ENCODE data around the gene TRA2A. TPM values are rescaled to one million over a fixed set of nuclear protein-coding genes. Genes with fewer than 3 reads are reported as not detected.

The TRA2A gene
- total and polyA plus RNA-seq, 2 of the 13 experiments (the other 11 are each of a cell fraction or from before 2014, with no cell fraction given) = 39.1 to 41.6 TPM

- TF ChIP-seq ARID4A (CRISPR knock-in tag; IDR thresholded peaks at IDR 0.05; ENCODE audit: borderline replicate concordance) (peak; percentile 7; the same call in 1 of the 2 replicates), ZNF740 (CRISPR knock-in tag; IDR thresholded peaks at IDR 0.05) (no peak), MAFG (CRISPR knock-in tag; IDR thresholded peaks at IDR 0.05) (no peak), NR2F1 (CRISPR knock-in tag; IDR thresholded peaks at IDR 0.05) (no peak), PRDM4 (CRISPR knock-in tag; IDR thresholded peaks at IDR 0.05; ENCODE audit: borderline replicate concordance) (no peak), ATF2 (CRISPR knock-in tag; IDR thresholded peaks at IDR 0.05) (no peak)
- TF ChIP-seq, protein P1, sequence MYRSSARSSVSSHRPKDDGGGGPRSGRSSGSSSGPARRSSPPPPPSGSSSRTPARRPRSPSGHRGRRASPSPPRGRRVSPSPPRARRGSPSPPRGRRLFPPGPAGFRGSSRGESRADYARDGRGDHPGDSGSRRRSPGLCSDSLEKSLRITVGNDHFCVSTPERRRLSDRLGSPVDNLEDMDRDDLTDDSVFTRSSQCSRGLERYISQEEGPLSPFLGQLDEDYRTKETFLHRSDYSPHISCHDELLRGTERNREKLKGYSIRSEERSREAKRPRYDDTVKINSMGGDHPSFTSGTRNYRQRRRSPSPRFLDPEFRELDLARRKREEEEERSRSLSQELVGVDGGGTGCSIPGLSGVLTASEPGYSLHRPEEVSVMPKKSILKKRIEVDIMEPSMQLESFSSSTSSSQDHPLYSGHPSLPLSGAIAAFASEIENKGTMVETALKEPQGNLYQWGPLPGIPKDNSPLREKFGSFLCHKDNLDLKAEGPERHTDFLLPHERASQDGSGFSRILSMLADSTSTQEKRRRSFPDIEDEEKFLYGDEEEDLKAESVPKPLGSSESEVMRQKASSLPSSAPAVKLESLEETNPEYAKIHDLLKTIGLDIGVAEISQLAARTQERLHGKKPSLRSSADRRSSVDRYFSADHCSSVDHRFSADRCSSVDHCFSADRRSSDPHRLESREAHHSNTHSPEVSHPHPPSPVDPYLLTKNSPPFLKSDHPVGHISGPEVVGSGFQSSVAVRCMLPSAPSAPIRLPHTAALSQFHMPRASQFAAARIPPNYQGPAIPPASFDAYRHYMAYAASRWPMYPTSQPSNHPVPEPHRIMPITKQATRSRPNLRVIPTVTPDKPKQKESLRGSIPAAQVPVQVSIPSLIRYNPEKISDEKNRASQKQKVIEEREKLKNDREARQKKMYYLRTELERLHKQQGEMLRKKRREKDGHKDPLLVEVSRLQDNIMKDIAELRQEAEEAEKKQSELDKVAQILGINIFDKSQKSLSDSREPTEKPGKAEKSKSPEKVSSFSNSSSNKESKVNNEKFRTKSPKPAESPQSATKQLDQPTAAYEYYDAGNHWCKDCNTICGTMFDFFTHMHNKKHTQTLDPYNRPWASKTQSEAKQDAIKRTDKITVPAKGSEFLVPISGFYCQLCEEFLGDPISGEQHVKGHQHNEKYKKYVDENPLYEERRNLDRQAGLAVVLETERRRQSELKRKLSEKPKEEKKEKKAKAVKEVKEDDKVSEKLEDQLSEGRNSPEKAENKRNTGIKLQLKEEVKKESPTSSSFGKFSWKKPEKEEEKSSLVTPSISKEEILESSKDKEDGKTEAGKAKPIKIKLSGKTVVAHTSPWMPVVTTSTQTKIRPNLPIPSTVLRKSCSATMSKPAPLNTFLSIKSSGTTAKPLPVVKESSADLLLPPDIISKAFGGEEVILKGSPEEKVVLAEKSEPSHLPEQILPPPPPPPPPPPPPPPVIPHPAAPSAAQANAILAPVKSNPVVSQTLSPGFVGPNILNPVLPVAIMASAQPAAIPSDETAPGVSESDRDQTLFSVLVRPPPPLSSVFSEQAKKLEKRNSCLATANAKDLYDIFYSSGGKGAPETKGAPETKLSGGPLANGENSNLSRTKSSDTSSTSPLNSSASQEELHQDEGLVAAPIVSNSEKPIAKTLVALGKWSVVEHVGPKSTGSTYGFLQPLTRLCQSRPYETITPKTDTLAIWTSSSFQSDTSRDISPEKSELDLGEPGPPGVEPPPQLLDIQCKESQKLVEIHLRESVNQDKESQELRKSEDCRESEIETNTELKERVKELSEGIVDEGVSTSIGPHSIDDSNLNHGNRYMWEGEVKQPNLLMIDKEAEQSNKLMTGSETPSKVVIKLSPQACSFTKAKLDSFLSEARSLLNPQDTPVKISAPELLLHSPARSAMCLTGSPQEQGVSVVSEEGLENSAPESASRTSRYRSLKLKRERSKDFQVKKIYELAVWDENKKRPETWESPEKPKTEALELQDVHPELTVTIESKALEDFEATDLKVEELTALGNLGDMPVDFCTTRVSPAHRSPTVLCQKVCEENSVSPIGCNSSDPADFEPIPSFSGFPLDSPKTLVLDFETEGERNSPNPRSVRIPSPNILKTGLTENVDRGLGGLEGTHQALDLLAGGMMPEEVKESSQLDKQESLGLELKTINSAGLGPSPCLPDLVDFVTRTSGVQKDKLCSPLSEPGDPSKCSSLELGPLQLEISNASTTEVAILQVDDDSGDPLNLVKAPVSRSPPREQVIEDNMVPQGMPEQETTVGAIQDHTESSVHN (CRISPR knock-in tag; IDR thresholded peaks at IDR 0.05) = no peak
- TF ChIP-seq, protein P2, sequence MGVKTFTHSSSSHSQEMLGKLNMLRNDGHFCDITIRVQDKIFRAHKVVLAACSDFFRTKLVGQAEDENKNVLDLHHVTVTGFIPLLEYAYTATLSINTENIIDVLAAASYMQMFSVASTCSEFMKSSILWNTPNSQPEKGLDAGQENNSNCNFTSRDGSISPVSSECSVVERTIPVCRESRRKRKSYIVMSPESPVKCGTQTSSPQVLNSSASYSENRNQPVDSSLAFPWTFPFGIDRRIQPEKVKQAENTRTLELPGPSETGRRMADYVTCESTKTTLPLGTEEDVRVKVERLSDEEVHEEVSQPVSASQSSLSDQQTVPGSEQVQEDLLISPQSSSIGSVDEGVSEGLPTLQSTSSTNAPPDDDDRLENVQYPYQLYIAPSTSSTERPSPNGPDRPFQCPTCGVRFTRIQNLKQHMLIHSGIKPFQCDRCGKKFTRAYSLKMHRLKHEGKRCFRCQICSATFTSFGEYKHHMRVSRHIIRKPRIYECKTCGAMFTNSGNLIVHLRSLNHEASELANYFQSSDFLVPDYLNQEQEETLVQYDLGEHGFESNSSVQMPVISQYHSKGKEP (CRISPR knock-in tag; IDR thresholded peaks at IDR 0.05) = no peak
Measured at GRCh38 chr7:23467806-23468525, 63.8 kb downstream of the TRA2A start (continued).

Data from HepG2 (cell line).